Cardiac fibroblast (primary cell): ENCODE data around the gene FNIP2.
A peak's percentile ranks its signal among the peaks of the same experiment; 100 is the strongest.
"Not testable (repeated sequence)": the region's sequence is repeated elsewhere in the genome, so short reads cannot be mapped to it uniquely, and the experiment has no call there.

ENCODE experiments used
- DNase-seq, 2 donors: peaks; one replicate each; pipeline versions ENCODE4 v3.0.0 to v3.0.0-alpha.2; 2010; ENCODE audit warnings: low read depth in 2 of 2
- H3K4me3 ChIP-seq, 2 donors: replicated peaks in 1 of 2; 1 replicate in 1 of 2; 2 replicates in 1 of 2; pipeline ENCODE4 v1.5.1; 2011; ENCODE audit warnings: low read depth in 2 of 2, low read length in 2 of 2, mild to moderate bottlenecking in 2 of 2, moderate library complexity in 1 of 2
- TF ChIP-seq, protein P1 (sequence below): IDR thresholded peaks from one replicate; pipeline ENCODE4 v1.5.1; 2011; ENCODE audit warnings: low read depth, mild to moderate bottlenecking, low read length, inconsistent platforms

Gene FNIP2

DNA sequence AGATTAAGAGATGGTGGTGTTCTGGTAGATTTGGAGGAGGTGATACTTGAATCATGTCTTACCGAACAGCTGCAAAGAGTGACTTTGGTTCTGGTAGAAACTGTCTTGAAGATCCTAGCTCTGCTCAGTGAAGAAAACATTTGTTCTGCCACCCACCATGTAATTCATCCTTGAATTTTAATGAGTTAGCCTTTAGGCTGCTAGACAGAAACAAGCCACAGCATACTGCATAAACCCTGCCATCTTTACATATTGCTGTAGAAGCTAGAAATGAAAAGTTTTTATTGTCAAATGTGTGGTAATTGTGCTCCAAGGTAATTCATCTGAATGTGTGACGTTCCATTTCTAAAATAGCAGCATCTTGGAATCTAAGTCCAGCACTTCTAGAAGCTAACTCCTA, 173.1 kb downstream of the FNIP2 start:
- TF ChIP-seq, protein P1, sequence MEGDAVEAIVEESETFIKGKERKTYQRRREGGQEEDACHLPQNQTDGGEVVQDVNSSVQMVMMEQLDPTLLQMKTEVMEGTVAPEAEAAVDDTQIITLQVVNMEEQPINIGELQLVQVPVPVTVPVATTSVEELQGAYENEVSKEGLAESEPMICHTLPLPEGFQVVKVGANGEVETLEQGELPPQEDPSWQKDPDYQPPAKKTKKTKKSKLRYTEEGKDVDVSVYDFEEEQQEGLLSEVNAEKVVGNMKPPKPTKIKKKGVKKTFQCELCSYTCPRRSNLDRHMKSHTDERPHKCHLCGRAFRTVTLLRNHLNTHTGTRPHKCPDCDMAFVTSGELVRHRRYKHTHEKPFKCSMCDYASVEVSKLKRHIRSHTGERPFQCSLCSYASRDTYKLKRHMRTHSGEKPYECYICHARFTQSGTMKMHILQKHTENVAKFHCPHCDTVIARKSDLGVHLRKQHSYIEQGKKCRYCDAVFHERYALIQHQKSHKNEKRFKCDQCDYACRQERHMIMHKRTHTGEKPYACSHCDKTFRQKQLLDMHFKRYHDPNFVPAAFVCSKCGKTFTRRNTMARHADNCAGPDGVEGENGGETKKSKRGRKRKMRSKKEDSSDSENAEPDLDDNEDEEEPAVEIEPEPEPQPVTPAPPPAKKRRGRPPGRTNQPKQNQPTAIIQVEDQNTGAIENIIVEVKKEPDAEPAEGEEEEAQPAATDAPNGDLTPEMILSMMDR = no peak
- DNase-seq = no peak
- H3K4me3 ChIP-seq = no peak overlapping the region

DNA sequence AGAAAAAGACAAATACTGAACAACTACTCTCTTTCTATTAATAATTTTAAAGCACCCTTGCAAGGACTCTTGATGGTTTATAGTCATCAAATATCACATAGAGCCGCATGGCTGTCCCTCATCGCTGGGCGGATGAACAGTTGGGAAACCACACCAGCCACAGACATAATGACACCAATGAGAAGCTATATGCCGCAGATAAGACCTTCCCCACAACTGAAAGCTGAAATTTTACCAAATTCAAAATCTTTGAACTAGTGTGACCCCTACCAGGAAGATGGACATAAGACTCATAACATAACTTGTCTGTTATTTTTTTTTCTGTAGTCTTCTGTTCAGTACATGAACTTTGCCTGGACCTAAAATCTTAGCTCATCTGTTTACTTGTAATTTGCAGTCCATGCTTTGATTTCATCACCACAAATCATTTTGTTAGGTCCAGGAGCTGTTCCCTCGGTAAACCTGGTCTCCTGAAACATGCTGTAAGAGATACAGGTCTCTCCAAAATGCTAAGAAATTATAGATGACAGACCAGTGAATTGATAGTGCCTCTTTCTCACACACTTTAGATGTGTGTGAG, 176.8 kb downstream of the FNIP2 start:
- H3K4me3 ChIP-seq = no peak overlapping the region
- TF ChIP-seq, protein P1 = no peak
- no peak for DNase-seq

DNA sequence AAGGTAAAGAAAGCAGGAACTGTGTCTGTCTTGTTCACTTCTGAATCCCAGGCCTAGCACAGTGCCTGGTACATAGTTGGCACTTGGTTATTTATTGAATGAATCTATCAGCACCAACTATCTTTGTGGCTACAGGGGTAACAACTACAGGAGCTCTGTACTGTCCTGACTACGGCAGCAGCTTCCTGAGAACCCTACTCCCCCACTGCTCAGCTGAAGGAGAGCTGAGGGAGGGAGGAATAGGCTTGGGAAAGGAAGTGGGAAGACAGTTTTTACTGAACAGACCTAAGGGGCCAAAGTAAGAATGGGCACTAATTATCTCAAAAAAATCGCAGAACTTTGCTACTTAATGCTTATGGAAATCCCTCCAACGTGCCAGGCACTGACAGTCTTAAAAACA, 178.0 kb downstream of the FNIP2 start:
- TF ChIP-seq, protein P1 = no peak
- no peak for DNase-seq

DNA sequence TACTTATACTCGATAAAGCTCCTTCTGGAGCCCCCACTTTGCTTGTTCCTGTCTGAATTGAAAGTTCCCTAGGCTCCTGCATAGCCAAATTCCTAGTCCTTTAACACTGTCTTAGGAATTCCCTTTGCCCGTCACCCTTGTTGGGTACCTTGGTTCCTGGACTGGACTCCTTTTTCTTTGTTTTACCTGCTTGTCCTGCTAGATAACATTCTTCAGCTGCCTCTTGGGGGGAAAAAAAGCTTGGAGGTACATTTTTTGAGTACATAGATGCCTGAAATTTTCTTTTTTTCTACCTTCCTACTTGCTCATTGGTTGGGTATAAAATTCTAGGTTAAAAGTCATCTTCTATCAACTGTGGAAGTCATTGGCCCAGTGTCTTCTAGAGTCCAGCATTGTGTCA, 179.2 kb downstream of the FNIP2 start:
- TF ChIP-seq, protein P1 = no peak
- H3K4me3 ChIP-seq = no peak overlapping the region
- no peak for DNase-seq

More for the DNA sequence above, 178.0 kb downstream of the FNIP2 start:
- H3K4me3 ChIP-seq = no peak overlapping the region

DNA sequence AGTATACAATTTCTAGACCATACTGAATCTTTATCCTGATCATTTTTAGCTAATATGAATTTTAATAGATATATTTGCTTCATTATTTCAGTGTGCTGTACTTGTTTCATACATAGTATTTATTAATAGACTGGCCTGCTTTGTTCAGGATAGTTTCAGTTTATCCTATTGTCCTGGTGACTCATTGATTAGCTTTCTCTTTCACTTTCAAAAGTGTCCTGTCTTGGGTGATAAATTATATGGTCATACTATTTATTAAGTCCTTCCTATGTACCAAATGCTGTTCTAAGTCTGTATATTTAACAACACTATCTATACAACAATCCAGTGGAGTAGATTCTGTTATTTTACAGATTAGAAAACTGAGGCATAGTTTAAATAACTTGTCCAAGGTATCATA, 180.3 kb downstream of the FNIP2 start:
- TF ChIP-seq, protein P1 = no peak
- no peak overlapping the region for H3K4me3 ChIP-seq
- DNase-seq = peak; percentile 32 to 58

DNA sequence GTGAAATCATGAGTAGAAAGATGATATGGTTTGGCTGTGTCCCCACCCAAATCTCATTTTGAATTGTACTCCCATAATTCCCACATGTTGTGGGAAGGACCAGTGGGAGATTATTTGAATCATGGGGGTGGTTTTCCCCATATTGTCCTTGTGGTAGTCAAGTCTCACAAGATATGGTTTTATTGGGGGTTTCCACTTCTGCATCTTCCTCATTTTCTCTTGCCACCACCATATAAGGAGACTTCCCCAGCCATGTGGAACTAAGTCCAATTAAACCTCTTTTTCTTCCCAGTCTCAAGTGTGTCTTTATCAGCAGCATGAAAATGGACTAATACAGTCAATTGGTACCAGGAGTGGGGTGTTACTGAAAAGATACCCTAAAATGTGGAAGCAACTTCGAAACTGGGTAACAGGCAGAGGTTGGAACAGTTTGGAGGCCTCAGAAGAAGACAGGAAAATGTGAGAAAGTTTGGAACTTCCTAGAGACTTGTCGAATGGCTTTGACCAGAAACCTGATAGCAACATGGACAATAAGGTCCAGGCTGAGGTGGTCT, 183.5 kb downstream of the FNIP2 start:
- DNase-seq, H3K4me3 ChIP-seq: not testable (repeated sequence)

DNA sequence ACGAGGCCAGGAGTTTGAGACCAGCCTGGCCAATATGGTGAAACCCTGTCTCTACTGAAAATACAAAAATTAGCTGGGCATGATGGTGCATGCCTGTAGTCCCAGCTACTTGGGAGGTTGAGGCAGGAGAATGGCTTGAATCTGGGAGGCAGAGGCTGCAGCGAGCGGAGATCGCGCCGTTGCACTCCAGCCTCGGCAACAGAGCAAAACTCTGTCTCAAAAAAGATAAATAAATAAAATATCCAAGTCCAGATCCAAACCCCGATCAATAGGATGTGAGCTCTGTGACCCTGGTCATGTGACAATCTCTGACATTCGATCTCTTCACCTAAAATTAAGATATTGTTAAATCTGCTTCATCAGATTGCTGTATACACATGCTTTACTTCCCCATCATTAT, 187.5 kb downstream of the FNIP2 start:
- not testable (repeated sequence) for DNase-seq, H3K4me3 ChIP-seq

DNA sequence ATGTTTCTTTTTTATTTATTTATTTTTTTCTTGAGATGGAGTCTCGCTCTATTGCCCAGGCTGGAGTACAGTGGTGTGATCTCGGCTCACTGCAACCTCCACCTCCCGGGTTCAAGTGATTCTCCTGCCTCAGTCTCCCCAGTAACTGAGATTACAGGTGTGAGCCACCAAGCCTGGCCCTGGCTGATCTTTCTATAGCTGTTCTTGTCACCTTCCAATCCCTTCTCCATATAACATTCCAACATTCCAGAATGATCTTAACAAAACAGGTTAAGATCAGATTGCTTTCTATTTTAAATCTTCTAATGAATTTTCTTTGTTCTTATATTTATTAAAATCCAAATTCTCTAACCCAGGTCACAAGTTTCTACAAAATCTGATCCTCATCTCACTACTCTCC, 188.1 kb downstream of the FNIP2 start:
- DNase-seq, H3K4me3 ChIP-seq: not testable (repeated sequence)
